Activated CD8-positive, alpha-beta memory T cell treated with anti-CD3 and anti-CD28 coated beads, Interleukin-2, amount 50 U/mL, for 4 hours (primary cell): Measurements from ENCODE around the gene RAB11FIP4.

Experiments used
- DNase-seq: peaks from one replicate; pipeline ENCODE4 v3.0.0-alpha.2; 2020

Gene RAB11FIP4

DNA sequence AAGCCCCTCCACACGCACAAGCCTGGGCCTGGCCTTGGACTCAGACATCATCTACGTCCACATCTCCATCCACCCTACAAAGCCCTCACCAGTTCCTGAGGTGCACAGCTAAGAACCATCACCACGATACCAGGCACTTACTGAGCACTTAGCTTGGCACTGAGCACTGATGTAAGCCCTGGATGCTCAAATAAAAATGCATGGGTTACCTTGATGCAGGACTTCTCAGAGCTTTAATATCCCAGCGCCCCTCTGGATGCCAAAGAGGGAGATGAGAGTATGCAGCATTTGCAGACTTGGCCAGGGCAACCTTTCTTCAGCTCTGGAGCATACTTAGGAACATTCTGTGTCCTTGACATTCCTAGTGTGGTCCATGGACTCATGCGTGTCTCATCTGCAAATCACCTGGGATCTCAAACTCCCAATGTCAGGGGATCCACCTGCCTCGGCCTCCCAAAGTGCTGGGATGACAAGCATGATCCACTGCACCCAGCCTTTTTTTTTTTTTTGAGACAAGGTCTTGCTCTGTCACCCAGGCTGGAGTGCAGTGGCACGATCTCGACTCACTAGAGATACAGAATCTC is 69.8 kb downstream of the RAB11FIP4 start:
- no peak for DNase-seq

DNA sequence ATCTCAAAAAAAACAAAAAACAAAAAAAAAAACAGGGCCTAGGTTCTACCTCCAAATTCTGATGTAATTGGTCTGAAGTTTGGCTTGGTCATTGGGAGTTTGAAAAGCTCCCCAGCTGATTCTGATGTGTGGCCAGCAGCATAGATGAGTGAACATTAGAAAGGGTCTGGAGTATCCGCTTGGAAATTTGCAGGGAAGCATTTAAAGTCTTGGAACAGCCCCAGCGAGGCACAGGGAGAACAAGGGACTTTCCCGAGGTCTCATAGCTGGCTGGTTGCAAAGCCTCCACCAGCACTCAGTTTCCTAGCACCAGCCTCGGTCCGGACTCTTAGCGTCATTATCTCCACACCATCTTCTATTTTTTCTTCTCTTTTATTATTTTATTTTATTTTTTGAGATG is 70.8 kb downstream of the RAB11FIP4 start:
- DNase-seq, result no peak

DNA sequence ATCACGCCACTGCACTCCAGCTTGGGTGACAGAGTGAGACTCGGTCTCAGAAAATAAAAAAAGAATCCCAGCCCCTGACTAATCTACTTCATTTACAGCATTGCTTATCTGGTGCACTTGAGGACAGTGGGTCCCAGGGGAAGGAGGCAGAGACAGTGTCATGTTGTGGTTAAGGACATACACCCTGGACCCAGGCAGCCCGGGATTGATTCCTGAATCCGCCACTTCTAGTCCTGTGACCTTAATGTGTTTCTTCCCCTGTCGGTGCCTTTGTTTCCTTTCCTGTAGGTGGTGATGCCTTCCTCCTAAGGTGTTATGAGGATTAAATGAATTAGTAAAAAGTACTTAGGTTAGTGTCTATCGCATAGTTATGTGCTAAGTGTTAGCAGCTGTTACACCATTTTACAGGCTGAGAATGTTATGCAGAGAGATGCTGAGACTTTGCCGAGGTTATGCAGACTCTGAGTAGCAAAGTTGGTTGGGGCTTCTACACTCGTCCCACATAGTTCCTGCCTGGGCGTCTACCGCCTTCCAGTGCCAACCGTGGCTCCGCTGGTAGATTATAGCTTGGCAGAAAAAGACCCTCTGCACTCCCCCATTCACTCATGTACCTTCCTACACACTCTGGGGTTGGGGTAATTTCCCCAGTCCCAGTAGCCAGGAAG is 74.8 kb downstream of the RAB11FIP4 start:
- DNase-seq, result no peak

DNA sequence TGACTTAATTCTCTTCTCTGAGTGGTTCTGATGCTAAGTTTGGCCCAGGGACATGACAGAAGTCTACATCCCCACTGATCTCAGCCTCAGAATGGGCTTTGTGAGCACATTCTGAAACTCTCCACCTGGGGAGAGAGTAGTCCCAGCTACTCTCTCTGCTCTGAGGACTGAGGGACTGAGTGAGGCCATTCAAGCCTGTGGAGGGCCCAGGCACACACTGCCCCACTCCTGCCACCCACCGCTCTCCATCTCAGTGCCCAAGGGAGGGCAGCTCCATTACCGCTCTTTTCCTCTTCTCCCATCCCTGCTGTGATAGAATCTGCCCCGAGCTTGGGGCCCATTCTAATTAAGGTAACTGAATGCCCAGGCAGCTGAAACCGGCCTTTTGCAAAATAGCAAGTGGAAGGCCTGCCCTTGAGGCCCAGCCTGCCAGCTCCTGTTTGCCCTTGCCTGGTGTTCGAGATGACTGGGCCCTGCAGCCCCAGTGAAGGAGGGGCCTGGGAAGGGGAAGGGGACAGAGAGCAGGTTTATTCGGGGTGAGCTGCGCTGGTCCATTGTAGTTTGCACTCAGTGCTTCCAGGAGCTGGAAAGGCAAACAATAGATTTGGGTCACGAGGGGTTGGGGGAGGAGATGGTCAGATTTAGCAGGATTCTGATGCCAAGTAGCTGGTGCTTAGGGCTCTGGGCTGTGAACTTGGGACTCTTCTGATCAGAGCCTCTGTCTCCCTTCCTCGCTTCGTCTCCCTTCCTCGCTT is 76.2 kb downstream of the RAB11FIP4 start:
- DNase-seq, result no peak

DNA sequence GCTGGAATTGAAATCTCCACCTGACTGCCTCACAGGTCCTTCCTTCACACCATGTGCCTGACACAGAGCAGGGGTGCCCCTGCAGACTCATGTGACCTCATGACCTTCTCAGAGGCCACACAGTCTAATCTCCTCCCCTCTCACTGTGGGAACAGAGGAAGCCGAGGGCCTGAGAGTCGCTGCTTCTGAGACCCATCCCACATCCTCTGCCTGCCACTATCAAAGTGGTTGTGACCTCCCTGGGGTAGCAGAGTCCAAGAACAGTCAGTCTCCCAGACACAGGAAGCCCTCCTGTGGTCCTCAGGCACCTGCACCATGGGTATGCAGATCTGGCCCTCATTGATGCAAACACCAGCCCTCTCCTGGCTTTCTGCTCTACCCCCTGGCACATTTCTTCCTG is 78.5 kb downstream of the RAB11FIP4 start:
- DNase-seq, result no peak

DNA sequence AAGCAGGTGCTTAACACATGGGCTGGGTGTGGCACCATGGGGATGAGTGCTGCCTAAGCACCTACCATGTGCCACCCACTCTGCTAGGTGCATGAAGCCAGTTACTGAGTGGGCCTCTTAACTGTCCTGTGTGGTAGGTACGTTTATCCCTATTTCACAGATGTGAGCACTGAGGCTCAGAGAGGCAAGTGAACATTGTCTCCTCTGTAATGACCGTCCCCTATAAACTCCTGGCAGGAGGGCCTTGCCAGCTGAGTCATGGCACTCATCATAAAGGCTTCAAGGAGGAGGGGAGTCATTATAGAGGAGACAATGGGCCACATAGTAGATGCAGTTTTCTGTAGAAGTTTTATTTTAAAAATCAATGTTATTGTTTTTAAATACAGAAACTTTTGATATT is 79.1 kb downstream of the RAB11FIP4 start:
- DNase-seq, result no peak

DNA sequence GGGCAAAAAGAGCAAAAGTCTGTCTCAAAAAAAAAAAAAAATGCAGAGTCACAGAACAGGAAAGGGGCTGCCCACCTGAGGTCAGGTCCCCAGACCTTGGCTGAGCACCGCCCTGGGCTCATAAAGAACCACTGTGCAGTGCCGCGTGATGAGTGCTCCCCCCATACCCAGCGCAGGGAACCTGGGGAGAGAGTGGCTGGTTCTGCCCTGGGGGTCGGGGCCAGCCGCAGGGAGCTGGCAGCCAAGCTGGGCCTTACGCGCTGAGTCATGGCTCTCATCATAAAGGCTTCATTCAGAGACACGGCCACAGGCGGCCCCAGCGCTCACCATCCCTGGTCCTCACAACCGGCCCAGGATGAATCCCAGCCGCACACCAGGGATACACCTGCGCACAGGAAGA is 80.7 kb downstream of the RAB11FIP4 start:
- DNase-seq, result no peak

DNA sequence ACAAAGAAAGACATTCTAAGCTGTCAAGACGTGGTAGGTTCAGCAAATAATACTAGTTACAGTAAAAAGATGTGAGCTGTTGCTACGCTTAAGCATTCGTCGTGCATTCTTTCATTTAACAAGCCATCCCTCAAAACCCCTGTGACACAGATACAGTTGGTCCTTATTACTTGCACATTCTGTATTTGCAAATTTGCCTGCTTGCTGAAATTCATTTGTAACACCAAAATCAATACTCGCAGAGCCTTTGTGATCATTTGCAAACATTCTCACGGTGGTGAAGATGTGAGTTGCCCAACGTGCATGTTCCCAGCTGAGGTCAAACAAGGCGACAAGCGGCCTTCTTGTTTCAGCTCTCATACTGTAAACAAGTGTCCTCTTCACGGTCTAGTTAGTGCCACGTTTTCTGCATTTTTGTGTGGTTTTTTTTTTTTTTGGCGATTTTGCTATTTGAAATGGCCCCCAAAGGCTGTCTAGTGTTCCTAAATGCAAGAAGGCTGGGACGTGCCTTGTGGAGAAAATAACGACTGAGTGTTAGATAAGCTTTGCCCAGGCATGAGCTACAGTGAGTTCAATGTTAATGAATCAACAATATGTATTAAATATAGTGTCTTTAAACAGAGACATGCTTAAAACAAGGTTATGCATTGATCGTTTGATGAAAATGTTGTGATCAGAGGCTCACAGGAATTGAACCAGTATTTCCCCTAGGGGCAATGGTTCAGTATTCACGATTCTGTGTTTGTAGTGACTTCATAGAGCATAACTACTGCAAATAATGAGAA is 84.1 kb downstream of the RAB11FIP4 start:
- no peak for DNase-seq

DNA sequence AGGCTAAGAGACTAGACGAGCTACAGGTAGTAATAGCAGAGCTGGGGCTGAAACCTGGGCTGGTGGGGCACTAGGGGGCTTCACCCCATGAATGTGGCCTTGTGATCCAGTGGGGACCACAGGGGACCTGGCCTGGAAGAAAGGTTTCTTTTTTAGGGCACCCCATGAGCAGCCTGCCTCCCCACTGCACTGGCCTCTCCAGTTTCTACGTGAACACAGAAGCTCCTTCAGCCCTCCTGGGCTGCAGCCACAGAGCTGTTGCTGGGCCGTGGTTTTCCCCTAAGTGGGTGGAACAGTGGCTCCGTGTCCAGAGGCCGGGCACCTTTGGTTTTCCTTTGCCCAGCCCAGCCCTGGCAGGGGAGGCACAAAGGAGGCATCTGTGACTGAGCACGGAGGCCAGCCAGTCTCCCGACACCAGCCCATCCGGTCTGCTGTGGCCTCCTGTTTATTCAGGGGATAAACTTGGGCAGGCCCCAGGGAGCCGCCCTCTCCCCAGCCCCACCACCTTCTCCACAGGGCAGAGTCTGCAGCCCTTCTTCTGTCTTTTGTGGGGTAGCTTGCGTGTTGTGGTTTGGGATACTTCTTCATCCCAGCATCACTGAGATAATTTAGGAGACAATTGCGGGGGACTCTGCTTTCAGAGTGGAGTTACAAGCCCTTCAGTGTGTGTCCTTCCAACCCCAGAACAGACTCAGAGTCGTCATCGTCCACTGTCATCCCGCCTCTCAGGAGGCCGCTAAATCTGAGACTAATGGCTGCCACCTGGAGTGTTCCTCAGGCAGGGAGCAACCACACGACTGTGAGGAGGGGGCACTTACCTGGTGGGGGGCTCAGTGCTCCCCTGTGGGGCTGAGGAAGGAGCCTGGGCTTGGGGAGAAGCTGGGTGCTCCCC is 85.3 kb downstream of the RAB11FIP4 start:
- DNase-seq, result no peak

DNA sequence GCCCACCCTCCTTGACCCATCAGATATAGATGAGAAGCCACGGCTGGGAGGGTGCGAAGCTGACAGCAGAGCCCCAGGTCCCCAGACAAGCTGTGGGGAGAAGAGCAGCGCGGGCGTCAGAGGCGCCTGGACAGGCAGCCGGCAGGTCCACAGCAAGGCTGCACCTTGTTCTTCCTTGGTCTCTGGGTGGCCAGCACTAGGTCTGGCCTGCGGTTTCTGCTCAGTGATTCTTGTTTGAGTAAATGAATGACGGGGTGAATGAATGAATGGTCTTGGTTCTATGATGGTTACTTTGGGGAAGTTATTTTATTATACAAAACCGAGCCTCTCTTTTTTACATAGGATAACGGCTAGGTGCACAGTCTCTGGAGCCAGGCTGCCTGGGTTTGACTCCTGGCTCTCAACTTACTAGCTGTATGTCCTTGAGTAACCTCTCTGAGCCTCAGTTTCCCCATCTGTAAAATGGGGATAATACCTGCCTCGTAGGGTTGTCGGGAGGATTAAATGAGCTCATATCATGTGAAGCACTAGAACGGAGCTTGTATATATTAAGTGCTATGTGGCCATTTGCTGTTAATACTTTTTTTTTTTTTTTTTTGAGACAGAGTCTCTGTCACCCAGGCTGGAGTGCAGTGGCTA is 86.1 kb downstream of the RAB11FIP4 start:
- no peak for DNase-seq

DNA sequence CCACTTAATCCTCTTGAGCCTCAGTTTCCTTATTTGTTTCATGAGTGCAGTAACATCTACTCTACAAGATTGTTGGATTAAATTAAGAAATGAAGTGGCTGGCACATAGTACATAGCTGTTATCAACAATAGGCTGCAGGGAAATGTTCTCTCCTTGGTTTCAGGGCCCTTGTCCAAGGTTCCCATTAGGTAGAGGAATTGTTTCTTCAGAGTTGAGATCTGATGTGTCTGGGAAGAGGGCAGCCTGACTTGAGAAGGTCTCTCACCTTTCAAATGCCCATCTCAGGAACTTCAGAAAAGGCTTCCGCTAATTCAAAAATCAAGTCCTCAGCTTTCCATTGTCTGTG is 87.6 kb downstream of the RAB11FIP4 start:
- no peak for DNase-seq

DNA sequence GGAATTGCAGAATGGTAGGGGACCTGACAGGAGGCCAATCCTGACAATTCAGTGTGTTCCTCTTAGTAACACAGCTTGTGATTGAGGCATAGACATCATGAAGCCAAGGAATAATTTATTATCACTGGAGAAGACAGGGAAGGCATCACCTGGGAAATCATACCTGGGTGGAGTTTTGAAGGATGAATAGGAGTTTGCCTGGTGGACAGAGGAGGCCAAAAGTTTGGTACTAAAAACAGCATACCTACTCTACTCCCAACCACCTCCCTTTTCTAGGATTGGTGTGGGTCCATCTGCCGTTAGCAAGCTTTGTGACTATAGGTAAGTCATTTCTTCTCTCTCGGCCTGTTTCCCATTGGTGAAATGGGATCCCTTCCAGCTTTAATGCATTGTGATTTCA is 88.0 kb downstream of the RAB11FIP4 start:
- no peak for DNase-seq

DNA sequence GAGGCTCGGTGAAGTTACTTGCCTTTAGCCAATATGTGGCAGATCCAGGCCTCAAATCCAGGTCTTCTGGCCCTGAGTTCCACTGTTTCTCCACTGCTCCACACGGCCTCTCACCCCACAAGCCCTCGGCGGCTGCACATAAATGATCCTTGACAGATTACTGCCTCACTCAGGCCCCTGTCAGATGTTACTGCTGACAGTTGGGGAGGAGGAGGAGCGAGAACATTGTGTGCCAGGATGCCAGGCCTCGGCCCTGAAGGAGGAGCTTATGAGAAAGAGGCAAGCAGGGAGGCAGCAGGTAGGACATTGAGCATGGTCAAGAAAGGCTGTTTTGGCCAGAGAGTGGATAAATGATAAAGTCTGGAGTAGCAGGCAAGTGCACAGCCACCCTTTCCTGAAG is 88.6 kb downstream of the RAB11FIP4 start:
- DNase-seq, result no peak

DNA sequence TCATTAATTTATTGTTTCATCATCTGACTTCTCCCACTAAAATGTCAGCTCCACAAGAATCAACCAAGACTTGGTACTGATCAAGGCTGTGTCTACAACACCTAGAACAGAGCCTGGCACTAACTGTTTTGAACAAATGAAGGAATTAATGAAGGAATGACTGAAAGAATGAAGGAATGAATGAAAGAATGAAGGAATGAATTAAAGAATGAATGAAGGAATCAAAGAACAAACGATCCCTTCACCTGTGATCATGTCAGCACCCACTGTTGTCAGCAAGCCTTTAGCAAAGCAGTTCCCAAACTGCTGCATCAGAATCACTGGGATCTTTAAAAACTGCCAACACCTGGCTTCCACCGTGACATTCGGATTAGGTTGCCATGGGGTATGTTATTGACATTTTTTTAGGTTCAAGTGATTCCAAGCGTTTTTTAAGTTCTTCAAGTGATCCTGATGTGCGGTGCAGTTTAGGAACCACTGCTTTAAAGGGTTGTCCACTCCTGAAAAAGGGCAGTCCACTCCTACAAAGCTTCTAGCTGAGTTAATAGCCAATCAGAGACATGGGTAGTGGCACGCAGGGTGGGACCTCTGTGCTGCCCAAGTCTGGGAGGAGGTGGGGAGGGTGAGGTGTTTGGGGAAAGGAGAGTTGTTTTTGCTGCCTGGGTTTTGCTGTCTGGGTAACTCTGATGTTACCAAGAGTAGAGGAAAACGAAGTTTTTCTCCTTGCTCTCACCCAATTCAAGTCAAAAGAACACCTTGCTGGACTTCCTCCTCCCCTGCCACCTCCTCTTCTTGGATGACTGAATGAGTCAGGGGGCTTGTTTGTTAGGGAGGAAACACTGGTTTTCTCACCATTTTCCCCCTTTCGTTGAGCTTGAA is 89.7 kb downstream of the RAB11FIP4 start:
- no peak for DNase-seq

DNA sequence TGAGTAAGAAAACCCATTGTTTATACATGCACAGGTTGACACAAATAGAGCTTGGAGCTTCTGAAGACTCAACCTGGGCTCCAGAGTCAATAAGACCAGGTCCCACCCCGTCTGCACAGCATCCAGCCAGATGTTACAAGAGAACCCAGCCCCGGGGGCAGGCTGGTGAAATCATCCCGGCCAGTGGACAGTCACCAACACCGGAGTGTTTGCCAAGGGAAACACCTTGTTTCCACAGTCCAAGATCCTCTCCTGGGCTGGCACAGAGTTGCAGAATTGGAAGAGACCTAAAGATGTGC is 90.3 kb downstream of the RAB11FIP4 start:
- DNase-seq, result no peak

DNA sequence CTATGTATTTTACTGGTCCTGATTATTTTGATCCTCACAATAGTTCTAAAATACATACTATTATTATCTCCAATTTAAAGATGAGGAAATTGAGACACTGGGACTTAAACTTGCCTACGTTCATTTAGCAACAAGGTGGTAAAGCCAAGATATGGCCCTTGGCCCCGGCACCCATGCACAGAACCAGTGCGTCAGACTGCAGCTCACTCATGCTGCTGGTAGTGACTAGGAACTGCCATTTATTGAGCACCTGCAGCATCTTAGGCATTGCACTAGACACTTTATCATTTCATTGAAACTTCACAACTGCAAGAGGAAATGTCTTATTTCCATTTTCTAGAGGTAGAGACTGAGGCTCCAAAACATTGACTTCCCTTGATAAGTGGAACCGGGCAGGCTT is 93.3 kb downstream of the RAB11FIP4 start:
- no peak for DNase-seq

DNA sequence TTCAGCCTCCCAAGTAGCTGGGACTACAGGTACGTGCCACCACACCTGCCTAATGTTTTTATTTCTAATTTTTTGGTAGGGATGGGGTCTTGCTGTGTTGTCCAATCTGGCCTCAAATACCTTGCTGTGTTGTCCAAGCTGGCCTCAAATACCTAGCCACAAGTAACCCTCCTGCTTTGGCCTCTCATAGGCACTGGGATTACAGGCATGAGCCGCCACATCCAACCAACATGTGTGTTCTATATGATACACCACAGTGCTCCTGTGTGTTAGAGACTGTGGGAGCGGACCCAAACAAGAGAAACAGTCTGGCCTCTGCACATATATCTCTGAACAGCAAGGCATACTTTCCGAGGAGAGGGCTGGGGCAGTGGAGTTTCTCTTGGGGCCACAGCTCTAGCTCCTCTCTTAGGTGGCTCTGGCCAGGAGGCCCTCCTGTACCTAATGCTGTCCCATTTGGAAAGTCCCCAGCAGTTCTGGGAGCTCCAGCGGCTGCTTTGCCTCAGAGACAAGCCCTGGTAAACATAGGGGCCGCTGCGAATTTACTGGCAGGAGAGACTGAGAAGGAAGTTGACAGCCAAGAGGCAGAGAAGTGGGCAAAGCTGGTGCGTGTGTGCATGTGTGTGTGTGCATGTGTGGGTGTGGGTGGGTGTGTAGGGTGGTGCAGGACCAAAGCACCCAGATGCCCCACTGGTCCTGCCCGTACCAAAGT is 95.0 kb downstream of the RAB11FIP4 start:
- no peak for DNase-seq

DNA sequence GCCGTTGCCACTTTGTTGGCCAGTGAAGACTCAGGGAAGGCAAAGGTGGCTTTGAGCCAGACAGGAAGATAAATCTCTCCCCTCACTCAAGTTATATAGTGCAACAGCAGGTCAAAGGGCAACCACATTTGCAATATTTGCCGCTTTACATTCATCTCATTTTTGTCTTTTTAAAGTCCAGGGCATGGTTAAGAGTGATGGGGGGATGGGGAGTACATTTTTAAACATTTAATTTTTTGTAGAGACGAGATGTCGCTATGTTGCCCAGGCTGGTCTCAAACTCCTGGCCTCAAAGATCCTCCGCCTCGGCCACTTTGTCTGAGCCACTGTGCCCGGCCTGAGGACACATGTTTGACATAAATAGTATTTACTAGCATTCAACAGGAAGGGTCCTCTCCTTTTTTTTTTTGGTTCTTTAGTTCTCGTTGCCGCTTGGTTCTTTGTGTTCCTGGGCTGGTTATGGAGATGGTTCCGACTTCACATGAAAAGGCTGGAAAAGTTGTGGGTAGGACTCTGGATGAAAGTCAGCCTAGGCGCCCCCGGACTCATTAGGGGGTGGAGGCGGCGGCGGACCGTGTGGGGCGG is 95.7 kb downstream of the RAB11FIP4 start:
- DNase-seq, result no peak

DNA sequence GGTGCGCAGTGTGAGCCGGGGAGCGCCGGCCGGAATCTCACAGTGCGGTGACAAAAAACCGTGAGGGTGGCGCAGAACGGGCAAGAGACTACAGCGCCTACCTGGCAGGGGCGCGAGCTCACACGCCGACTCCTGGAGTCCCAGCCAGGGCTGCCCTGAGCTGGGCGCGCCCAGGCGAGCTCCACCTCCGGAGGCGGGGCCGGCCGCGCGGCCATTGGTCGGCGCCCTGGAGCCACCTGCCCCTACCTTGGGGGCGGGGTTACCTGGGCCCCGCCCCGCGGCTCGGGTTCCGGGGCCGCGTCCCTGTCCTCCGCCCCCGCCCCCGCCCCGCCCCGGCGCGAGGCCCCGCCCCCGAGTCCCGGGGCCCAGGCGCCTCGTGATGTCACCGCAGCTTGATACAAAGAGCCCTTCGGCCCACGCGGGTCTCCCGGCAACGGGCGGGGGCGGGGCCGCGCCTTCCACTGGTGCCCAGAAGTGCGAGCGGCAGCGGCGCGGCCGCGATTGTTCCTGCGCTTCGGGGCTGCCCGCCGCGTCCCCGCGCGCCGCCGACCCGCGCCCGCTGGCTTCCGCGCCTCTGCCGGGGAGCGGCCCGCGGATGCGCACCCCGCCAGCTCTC is 96.3 kb downstream of the RAB11FIP4 start:
- DNase-seq, result peak; percentile 98
